NCI-H345 treated with DMSO at 0.1 percent for 48 hours (cell line): ENCODE data around the gene TNFAIP8L1.

Experiments used
- DNase-seq: peaks from one replicate; lab custom pipeline; 2025; ENCODE audit not compliant: unreplicated experiment; lab: John Stamatoyannopoulos, UW

Gene TNFAIP8L1

GRCh38 chr19:4699826-4700692 is 60.7 kb downstream of the TNFAIP8L1 start:
- no peak for DNase-seq

GRCh38 chr19:4700693-4700970 is 61.3 kb downstream of the TNFAIP8L1 start:
- no peak for DNase-seq

- DNase-seq: no peak
These were observed 62.2 kb downstream of the TNFAIP8L1 start for GRCh38 chr19:4701557-4701956.

- DNase-seq: no peak
These were observed 63.4 kb downstream of the TNFAIP8L1 start for GRCh38 chr19:4702764-4703163.

- DNase-seq: no peak
These were observed 64.5 kb downstream of the TNFAIP8L1 start for GRCh38 chr19:4703671-4704316.

GRCh38 chr19:4704317-4704673 is 65.0 kb downstream of the TNFAIP8L1 start:
- DNase-seq: no peak
